SU-DHL-6 (cell line): ENCODE data around the gene BRCC3.
A peak's percentile ranks its signal among the peaks of the same experiment; 100 is the strongest.

ENCODE experiments used
- H2AFZ ChIP-seq: fragments of 200-600 bp; sonication (generic); 2 replicates; pipeline ENCODE4 v1.6.1; 2014; ENCODE audit warnings: low read depth, mild to moderate bottlenecking, moderate library complexity, mixed read lengths, antibody characterized with exemption, low read length; ENCODE audit not compliant: severe bottlenecking
- H3F3A ChIP-seq: fragments of 200-600 bp; shearing (Covaris generic); 2 replicates; pipeline ENCODE4 v1.6.0; 2016; ENCODE audit warnings: antibody characterized with exemption, mild to moderate bottlenecking; ENCODE audit not compliant: insufficient read depth
- H3K27ac ChIP-seq: fragments of 200-600 bp; sonication (generic); 2 replicates; pipeline ENCODE4 v1.5.1; 2016; ENCODE audit warnings: low read depth, mild to moderate bottlenecking, low read length, moderate library complexity, mixed read lengths
- H3K27me3 ChIP-seq: fragments of 200-600 bp; sonication (generic), shearing (Covaris generic); 2 replicates; pipeline ENCODE4 v1.6.0; 2014; ENCODE audit warnings: mild to moderate bottlenecking, low read length
- H3K36me3 ChIP-seq: fragments of 200-600 bp; sonication (generic); 2 replicates; pipeline ENCODE4 v1.6.1; 2014; ENCODE audit warnings: mild to moderate bottlenecking, low read length, mixed read lengths
- H3K4me2 ChIP-seq: fragments of 300-600, 200-600 bp; shearing (Covaris generic), sonication (generic); 2 replicates; pipeline ENCODE4 v1.6.0; 2014; ENCODE audit warnings: low read length, low read depth, mild to moderate bottlenecking; ENCODE audit not compliant: poor library complexity, severe bottlenecking
- H3K4me3 ChIP-seq: fragments of 200-600 bp; sonication (generic); 2 replicates; pipeline ENCODE4 v1.5.1; 2014; ENCODE audit warnings: antibody characterized with exemption, low read length, mild to moderate bottlenecking, mixed read lengths; ENCODE audit not compliant: insufficient read depth, poor library complexity, severe bottlenecking
- H3K79me2 ChIP-seq: fragments of 200-600 bp; sonication (generic); 2 replicates; pipeline ENCODE4 v1.6.1; 2014; ENCODE audit warnings: mild to moderate bottlenecking, low read length, moderate library complexity; ENCODE audit not compliant: insufficient read depth
- H3K9ac ChIP-seq: fragments of 200-600 bp; sonication (generic); 2 replicates; pipeline ENCODE4 v1.7.0; 2014; ENCODE audit warnings: mild to moderate bottlenecking, low read length
- H3K9me2 ChIP-seq: fragments of 200-600 bp; sonication (generic); replicated peaks from 2 replicates; pipeline ENCODE4 v1.6.1; 2014; ENCODE audit warnings: low read length; ENCODE audit not compliant: insufficient read depth
- H3K9me3 ChIP-seq: fragments of 200-600 bp; sonication (generic); 2 replicates; pipeline ENCODE4 v1.6.1; 2014; ENCODE audit warnings: low read length, mixed read lengths; ENCODE audit not compliant: insufficient read depth
- H4K20me1 ChIP-seq: fragments of 200-600 bp; sonication (generic); 2 replicates; pipeline ENCODE4 v1.6.1; 2014; ENCODE audit warnings: low read depth, mild to moderate bottlenecking, antibody characterized with exemption, low read length, moderate library complexity, mixed read lengths
- CTCF ChIP-seq: fragments of 200-600 bp; sonication (generic); IDR thresholded peaks from one replicate; pipeline ENCODE4 v1.5.1; 2017; ENCODE audit warnings: antibody characterized with exemption, mild to moderate bottlenecking, low read length, moderate library complexity; ENCODE audit not compliant: insufficient read depth, poor library complexity, severe bottlenecking
- EZH2phosphoT487 ChIP-seq: fragments of 200-600 bp; sonication (generic), shearing (Covaris generic); conservative IDR thresholded peaks from 2 replicates; pipeline ENCODE4 v1.6.1; 2018; ENCODE audit warnings: mild to moderate bottlenecking, antibody characterized with exemption, low read length, moderate library complexity, mixed read lengths

BRCC3 gene

DNA sequence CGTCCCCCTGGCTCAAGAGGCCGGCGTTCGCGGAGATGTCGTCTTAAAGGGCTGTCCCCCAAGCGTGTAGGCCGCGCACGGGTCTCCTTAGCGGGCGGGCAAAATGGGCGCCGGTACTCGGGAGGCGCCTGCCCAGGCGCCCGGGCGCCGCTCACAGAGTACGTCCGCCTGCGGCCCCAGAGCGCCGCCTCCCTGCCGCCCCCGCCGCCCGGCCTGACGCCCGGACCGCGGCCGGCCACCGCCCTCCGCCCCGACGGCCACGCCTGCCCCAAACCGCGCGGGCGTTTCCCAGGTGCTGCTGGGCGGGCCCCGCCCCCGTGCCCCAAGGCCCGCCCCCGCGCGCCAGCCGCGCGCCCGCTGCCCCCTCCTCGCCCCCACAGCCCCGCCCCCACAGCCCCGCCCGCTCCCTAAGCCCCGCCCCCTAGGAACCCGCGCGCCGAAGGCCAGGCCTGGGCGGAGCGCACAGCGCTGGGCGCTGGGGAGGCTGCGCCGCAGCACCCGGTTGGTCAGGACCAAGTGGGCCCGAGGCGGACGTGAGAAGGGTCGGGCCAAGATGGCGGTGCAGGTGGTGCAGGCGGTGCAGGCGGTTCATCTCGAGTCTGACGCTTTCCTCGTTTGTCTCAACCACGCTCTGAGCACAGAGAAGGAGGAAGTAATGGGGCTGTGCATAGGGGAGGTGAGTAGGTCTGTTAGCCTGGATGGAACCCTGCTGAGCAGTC, at the start of gene BRCC3, which contains the start of the genes CMC4 and MTCP1:
Gene BRCC3, plus strand, starts transcription at position 534 of the 719 bp plus-strand sequence. Its CDS starts 20 bp downstream, at position 554.
Gene CMC4, minus strand, starts transcription at position 162 of the 719 bp plus-strand sequence. CDS start 7,113 bp downstream, outside the sequence.
Gene MTCP1, minus strand, starts transcription at position 162 of the 719 bp plus-strand sequence. CDS start 5,126 bp downstream, outside the sequence.
- Histone ChIP-seq H3K9me2 (no peaks in the 10 kb centered on the region), H2AFZ (peak within 1 kb of the TSS; percentile 51), H3K36me3 (peaks cover 2% of the 10 kb centered on the region; the same call in 1 of the 2 replicates), H3K9ac (peak within 1 kb of the TSS; percentile 98), H3K9me3 (no peaks in the 10 kb centered on the region), H3F3A (no peaks in the 10 kb centered on the region), H3K27me3 (no peaks in the 10 kb centered on the region), H3K4me3 (peak within 1 kb of the TSS; percentile 95), H3K27ac (peak within 1 kb of the TSS; percentile 84), H4K20me1 (no peaks in the 10 kb centered on the region), H3K79me2 (peaks cover 63% of the 10 kb centered on the region), H3K4me2 (peak within 1 kb of the TSS; percentile 80)
- TF ChIP-seq CTCF, result no peak
- no peak for TF ChIP-seq EZH2phosphoT487

DNA sequence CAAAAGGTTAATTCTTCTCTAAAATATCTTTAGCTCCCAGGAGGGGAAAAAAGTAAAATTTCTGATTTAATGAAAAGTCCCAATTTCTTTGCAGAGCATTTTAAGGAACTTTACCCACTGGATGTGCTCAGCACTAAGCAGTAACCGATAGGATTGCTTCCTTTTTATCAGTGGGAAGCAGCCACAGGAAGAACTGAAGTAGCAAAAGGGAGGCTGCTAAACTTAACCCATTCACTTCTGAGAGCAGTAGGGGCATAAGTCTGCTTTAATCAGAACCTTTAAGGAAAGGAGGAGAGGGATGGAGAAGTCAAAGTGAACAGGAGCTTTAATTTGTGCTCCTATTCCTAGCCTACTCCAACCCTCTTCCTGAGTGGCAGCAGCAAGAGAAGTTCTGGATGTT, 48.7 kb upstream of the BRCC3 start, which contains the start of gene F8:
Gene F8, minus strand, starts transcription at position 139 of the 400 bp plus-strand sequence. CDS start 171 bp downstream, outside the sequence.
- H3K27ac ChIP-seq, result no peak within 1 kb of the TSS
- H3K27me3 ChIP-seq, result no peaks in the 10 kb centered on the region
- no peaks in the 10 kb centered on the region for H3K9me3 ChIP-seq
- TF ChIP-seq CTCF (no peak), EZH2phosphoT487 (no peak)
- no peaks in the 10 kb centered on the region for H4K20me1 ChIP-seq
- no peaks in the 10 kb centered on the region for H3K79me2 ChIP-seq
- no peak within 1 kb of the TSS for H3K9ac ChIP-seq
- no peaks in the 10 kb centered on the region for H3K36me3 ChIP-seq
- no peak within 1 kb of the TSS for H3K4me2 ChIP-seq
- no peaks in the 10 kb centered on the region for H3K9me2 ChIP-seq
- no peak within 1 kb of the TSS for H3K4me3 ChIP-seq
- peaks cover 6% of the 10 kb centered on the region for H3F3A ChIP-seq
- no peak within 1 kb of the TSS for H2AFZ ChIP-seq

DNA sequence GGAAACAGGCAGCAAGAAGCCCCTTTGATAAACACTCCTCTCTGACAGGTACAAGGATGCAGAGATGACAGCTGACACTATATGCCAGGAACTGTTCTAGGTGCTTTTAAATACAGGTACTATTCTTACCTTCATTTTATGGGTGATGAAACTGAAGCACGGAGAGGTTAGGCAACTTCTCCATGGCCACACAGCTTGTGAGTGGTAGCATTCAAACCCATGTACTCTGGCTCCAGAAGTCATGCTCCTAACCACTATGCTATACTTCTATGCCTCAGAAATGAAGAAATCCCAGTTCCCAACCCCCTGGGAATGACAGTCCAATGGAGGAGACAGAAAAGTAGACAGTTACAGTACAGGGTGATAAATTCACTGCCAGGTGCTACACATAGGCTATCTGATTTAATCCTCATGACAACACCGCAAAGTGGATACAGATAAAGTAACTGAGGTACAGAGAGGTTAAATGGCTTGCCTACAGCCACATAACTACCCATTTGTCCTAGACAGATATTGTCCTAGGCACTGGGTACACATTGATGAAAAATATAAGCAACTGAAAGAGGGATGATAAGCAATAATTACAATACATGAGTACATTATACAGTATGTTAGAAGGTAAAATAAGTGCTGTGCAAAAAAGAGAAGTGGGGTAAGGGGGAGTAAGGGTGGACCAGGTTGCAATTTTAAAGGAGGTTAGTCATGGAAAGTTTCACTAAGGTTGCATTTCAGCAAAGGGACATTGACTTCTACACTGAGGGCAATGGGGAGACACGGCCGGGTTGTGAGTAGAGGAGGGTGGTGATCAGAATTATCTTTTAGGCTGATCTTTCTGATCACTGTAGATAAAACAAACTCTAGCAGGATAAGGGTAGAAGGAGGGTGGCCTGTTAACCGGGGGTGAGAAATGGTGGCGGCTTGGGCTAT, 47.1 kb upstream of the BRCC3 start:
- peaks cover 15% of the 10 kb centered on the region for H3K79me2 ChIP-seq
- H3K4me3 ChIP-seq, result no peak overlapping the region
- peaks cover 12% of the 10 kb centered on the region for H3F3A ChIP-seq
- TF ChIP-seq EZH2phosphoT487, result no peak
- TF ChIP-seq CTCF, result no peak
- no peaks in the 10 kb centered on the region for H3K36me3 ChIP-seq
- H3K27me3 ChIP-seq, result no peaks in the 10 kb centered on the region
- no peaks in the 10 kb centered on the region for H4K20me1 ChIP-seq
- H3K9me3 ChIP-seq, result no peaks in the 10 kb centered on the region
- no peak overlapping the region for H3K9ac ChIP-seq
- H2AFZ ChIP-seq, result no peak overlapping the region
- H3K27ac ChIP-seq, result no peak overlapping the region
- H3K9me2 ChIP-seq, result no peaks in the 10 kb centered on the region
- H3K4me2 ChIP-seq, result no peak overlapping the region
